Measurements from ENCODE around the gene HNRNPA2B1.
"Not testable (repeated sequence)": the region's sequence is repeated elsewhere in the genome, so short reads cannot be mapped to it uniquely, and the experiment has no call there.

Gene HNRNPA2B1

GRCh38 chr7:26157520-26158105 lies 42.9 kb downstream of the HNRNPA2B1 start:
- Histone ChIP-seq H3K27me3 (ENCODE audit: insufficient read depth, low read length) (peaks cover 22% of the 10 kb centered on the region), H3K4me1 (ENCODE audit: insufficient read depth, low read length) (peaks cover 8% of the 10 kb centered on the region), H3K4me3 (ENCODE audit: low read length) (no peak overlapping the region), H2AFZ (ENCODE audit: low read depth, low read length) (no peak overlapping the region), H3K9me3 (ENCODE audit: low read length) (peaks cover 5% of the 10 kb centered on the region), H3K36me3 (ENCODE audit: insufficient read depth, low read length) (no peaks in the 10 kb centered on the region)

- H3K36me3 ChIP-seq (ENCODE audit: insufficient read depth, low read length): no peaks in the 10 kb centered on the region
- no peak overlapping the region for H3K4me3 ChIP-seq (ENCODE audit: low read length)
- no peak overlapping the region for H2AFZ ChIP-seq (ENCODE audit: low read depth, low read length)
- peaks cover 30% of the 10 kb centered on the region for H3K27me3 ChIP-seq (ENCODE audit: insufficient read depth, low read length)
- H3K4me1 ChIP-seq (ENCODE audit: insufficient read depth, low read length): peaks cover 8% of the 10 kb centered on the region
- peaks cover 5% of the 10 kb centered on the region for H3K9me3 ChIP-seq (ENCODE audit: low read length)
Measured at GRCh38 chr7:26156451-26157420, 43.8 kb downstream of the HNRNPA2B1 start.

- H3K4me3 ChIP-seq (ENCODE audit: low read length): no peak overlapping the region
- H3K27me3 ChIP-seq (ENCODE audit: insufficient read depth, low read length): peaks cover 40% of the 10 kb centered on the region
Measured at GRCh38 chr7:26155531-26156375, 44.8 kb downstream of the HNRNPA2B1 start.

GRCh38 chr7:26153823-26154783 lies 46.4 kb downstream of the HNRNPA2B1 start:
- H3K4me3 ChIP-seq (ENCODE audit: low read length): no peak overlapping the region
- peaks cover 3% of the 10 kb centered on the region for H3K4me1 ChIP-seq (ENCODE audit: insufficient read depth, low read length)
- peaks cover 46% of the 10 kb centered on the region for H3K27me3 ChIP-seq (ENCODE audit: insufficient read depth, low read length)
- H3K9me3 ChIP-seq (ENCODE audit: low read length): peaks cover 10% of the 10 kb centered on the region
- no peaks in the 10 kb centered on the region for H3K36me3 ChIP-seq (ENCODE audit: insufficient read depth, low read length)
- H2AFZ ChIP-seq (ENCODE audit: low read depth, low read length): no peak overlapping the region

More at GRCh38 chr7:26155531-26156375, 44.8 kb downstream of the HNRNPA2B1 start:
- Histone ChIP-seq H3K9me3 (ENCODE audit: low read length) (peaks cover 10% of the 10 kb centered on the region), H2AFZ (ENCODE audit: low read depth, low read length) (no peak overlapping the region), H3K4me1 (ENCODE audit: insufficient read depth, low read length) (peaks cover 8% of the 10 kb centered on the region), H3K36me3 (ENCODE audit: insufficient read depth, low read length) (no peaks in the 10 kb centered on the region)

- no peaks in the 10 kb centered on the region for H3K36me3 ChIP-seq (ENCODE audit: insufficient read depth, low read length)
- H3K4me3 ChIP-seq (ENCODE audit: low read length): no peak overlapping the region
- H2AFZ ChIP-seq (ENCODE audit: low read depth, low read length): no peak overlapping the region
- peaks cover 46% of the 10 kb centered on the region for H3K27me3 ChIP-seq (ENCODE audit: insufficient read depth, low read length)
- H3K4me1 ChIP-seq (ENCODE audit: insufficient read depth, low read length): no peaks in the 10 kb centered on the region
- H3K9me3 ChIP-seq (ENCODE audit: low read length): peaks cover 10% of the 10 kb centered on the region
Measured at GRCh38 chr7:26153241-26153822, 47.2 kb downstream of the HNRNPA2B1 start.

GRCh38 chr7:26152782-26153240 lies 47.7 kb downstream of the HNRNPA2B1 start:
- not testable (repeated sequence) for H3K4me1 ChIP-seq (ENCODE audit: insufficient read depth, low read length); H3K36me3 ChIP-seq (ENCODE audit: insufficient read depth, low read length); H3K9me3 ChIP-seq (ENCODE audit: low read length)
- Histone ChIP-seq H3K27me3 (ENCODE audit: insufficient read depth, low read length) (peaks cover 46% of the 10 kb centered on the region), H3K4me3 (ENCODE audit: low read length) (peak overlapping the region; percentile 51), H2AFZ (ENCODE audit: low read depth, low read length) (peak overlapping the region; percentile 93)

GRCh38 chr7:26151953-26152781 lies 48.4 kb downstream of the HNRNPA2B1 start, which contains the start of gene NFE2L3:
Gene NFE2L3 (plus strand): TSS chr7:26152198. CDS start chr7:26152499, 301 bp downstream.
- Histone ChIP-seq H3K4me3 (ENCODE audit: low read length) (peak within 1 kb of the TSS; percentile 51), H3K4me1 (ENCODE audit: insufficient read depth, low read length) (no peaks in the 10 kb centered on the region), H3K9me3 (ENCODE audit: low read length) (peaks cover 10% of the 10 kb centered on the region), H3K27me3 (ENCODE audit: insufficient read depth, low read length) (peaks cover 46% of the 10 kb centered on the region), H3K36me3 (ENCODE audit: insufficient read depth, low read length) (no peaks in the 10 kb centered on the region), H2AFZ (ENCODE audit: low read depth, low read length) (peak within 1 kb of the TSS; percentile 93)

GRCh38 chr7:26151650-26151952 lies 48.9 kb downstream of the HNRNPA2B1 start:
- H3K4me3 ChIP-seq (ENCODE audit: low read length): peak overlapping the region; percentile 51
- H3K4me1 ChIP-seq (ENCODE audit: insufficient read depth, low read length): no peaks in the 10 kb centered on the region
- H3K27me3 ChIP-seq (ENCODE audit: insufficient read depth, low read length): peaks cover 46% of the 10 kb centered on the region
- peaks cover 10% of the 10 kb centered on the region for H3K9me3 ChIP-seq (ENCODE audit: low read length)
- no peaks in the 10 kb centered on the region for H3K36me3 ChIP-seq (ENCODE audit: insufficient read depth, low read length)
- H2AFZ ChIP-seq (ENCODE audit: low read depth, low read length): peak overlapping the region; percentile 93

- no peak overlapping the region for H3K4me3 ChIP-seq (ENCODE audit: low read length)
- no peaks in the 10 kb centered on the region for H3K36me3 ChIP-seq (ENCODE audit: insufficient read depth, low read length)
- H3K9me3 ChIP-seq (ENCODE audit: low read length): peaks cover 10% of the 10 kb centered on the region
- no peak overlapping the region for H2AFZ ChIP-seq (ENCODE audit: low read depth, low read length)
- peaks cover 46% of the 10 kb centered on the region for H3K27me3 ChIP-seq (ENCODE audit: insufficient read depth, low read length)
- H3K4me1 ChIP-seq (ENCODE audit: insufficient read depth, low read length): no peaks in the 10 kb centered on the region
Measured at GRCh38 chr7:26151096-26151495, 49.5 kb downstream of the HNRNPA2B1 start.

GRCh38 chr7:26149391-26149977 lies 51.1 kb downstream of the HNRNPA2B1 start:
- Histone ChIP-seq H3K4me3 (ENCODE audit: low read length) (no peak overlapping the region), H3K9me3 (ENCODE audit: low read length) (peaks cover 6% of the 10 kb centered on the region), H2AFZ (ENCODE audit: low read depth, low read length) (no peak overlapping the region), H3K4me1 (ENCODE audit: insufficient read depth, low read length) (no peaks in the 10 kb centered on the region), H3K36me3 (ENCODE audit: insufficient read depth, low read length) (no peaks in the 10 kb centered on the region), H3K27me3 (ENCODE audit: insufficient read depth, low read length) (peaks cover 42% of the 10 kb centered on the region)

- not testable (repeated sequence) for H3K9me3 ChIP-seq (ENCODE audit: low read length); H3K4me3 ChIP-seq (ENCODE audit: low read length); H3K36me3 ChIP-seq (ENCODE audit: insufficient read depth, low read length); H3K4me1 ChIP-seq (ENCODE audit: insufficient read depth, low read length); H2AFZ ChIP-seq (ENCODE audit: low read depth, low read length)
- H3K27me3 ChIP-seq (ENCODE audit: insufficient read depth, low read length): peaks cover 30% of the 10 kb centered on the region
Measured at GRCh38 chr7:26148307-26148700, 52.2 kb downstream of the HNRNPA2B1 start.
